SHP77 (cell line): ENCODE measurements around the gene SPDYA.
"Not testable (repeated sequence)": the region's sequence is repeated elsewhere in the genome, so short reads cannot be mapped to it uniquely, and the experiment has no call there.

Source experiments
- DNase-seq, 2 experiments: peaks; one replicate each; lab custom pipeline; 2025; lab: John Stamatoyannopoulos, UW

SPDYA gene

DNA sequence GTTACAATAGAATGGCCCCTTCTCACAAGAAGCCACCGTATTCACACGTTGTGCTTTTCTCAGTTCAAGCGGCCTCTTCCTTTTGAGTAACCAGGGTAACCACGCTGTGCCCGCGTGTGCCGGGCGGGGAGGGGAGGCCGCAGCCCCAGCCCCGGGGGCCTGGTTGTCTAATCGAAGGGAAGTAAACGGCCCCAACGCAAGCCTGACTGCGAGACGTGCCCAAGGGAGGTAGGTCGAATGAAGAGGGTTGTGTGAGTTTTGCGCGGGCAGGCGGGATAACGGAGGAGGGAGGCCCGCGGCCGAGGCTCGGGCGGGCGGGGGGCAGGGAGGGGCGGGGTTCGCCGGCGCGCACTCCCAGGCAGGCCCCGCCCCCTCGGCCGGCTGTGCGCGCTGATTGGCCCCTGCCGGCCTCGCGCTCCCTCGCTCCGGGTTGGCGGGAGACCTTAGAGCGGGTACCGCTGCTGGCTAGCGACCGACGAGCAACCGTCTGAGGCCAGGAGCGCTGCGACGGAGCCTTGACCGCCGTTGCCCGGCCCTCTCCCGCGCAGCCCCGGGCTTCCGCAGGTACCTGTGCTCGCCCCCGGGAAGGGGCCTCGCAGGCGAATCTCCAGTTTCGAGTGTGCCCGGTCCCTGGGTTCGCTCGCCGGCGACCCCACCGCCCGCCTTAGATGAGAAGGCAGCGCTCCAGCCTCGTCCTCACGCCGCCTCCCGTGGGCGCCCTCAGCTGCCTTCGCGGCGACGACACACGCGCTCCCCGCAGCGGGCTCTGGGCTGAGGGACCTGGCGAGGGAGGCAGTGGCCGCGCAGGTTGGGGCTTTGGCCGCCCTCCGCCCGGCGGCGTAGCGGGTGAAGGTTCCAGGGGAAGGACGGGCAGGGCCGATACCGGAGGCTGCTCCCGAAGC lies at the start of gene SPDYA:
SPDYA (plus strand) TSS at position 451 of the 902 bp plus-strand sequence. CDS start 5,181 bp downstream, outside the sequence.
- no peak for DNase-seq

DNA sequence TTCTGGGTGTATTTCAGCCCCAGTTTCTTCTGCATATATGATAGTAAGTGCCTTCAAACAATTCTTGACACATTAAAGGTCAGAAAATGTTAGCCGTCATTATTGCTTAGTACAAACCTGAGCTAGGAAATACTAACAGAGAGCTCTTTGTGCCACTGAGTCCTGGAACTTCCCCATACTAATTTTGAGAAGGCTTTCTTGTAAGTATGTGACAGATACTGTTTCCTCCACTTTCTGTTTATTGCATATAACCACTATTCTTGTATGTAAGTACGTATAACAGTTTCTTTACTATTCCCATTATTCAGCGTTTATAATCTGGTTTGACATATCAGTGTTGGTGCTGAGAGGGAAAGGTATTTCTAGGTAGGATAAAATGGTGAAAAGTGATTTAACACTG lies 49.2 kb upstream of the SPDYA start:
- DNase-seq = no peak

DNA sequence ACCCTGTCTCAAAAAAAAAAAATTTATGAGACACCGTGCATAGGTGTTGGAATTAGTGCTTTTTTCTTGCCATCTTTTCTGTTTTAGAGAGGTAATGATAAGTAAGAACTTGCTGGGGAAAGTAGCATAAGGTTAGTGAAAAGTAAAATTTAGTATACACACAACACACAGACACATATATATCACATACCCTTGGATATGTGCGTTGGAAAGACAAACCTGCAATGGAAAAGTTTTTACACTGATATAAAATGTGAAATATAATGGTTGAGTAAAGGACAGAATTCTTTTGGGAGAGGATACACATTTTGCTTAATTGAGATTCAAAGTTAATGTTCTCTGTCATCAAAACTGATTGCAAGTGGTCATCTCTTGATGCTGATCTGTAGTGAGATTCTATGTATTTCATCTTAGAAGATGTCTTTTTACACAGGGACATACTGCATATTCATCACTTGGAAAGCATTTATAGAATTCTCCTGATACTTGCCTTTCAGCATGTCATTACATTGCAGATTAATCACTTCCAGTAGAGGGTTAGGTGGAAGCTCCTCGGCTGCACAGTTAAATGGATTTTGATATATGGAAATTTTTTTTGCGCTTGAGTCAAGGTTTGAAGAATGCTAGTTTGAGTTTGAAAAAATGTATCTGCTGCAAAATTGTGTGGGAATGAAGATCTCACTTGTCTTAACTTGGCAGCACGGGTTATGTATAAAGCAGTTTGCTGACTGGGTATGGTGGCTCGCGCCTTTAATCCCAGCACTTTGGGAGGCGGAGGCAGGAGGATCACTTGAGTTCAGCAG lies 45.5 kb upstream of the SPDYA start:
- DNase-seq = no peak

DNA sequence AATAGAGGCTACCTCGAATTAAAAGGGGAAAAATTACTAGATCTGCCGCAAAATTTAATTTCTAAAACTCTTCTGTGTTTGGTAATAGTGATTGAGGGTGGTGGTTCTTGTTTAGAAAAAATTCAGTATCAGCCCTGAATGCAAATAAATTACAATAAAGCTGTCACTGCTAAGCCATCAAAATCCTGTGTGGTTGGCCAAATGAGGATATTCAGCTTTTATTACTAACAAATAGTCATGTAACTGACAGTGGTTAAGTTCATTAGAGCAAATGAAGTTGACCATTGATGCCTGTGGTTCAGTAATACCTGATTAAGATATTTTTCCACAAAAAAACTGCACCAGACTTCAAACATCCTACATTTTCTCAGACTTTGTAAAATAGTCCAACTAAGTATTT lies 44.6 kb upstream of the SPDYA start:
- DNase-seq = no peak

DNA sequence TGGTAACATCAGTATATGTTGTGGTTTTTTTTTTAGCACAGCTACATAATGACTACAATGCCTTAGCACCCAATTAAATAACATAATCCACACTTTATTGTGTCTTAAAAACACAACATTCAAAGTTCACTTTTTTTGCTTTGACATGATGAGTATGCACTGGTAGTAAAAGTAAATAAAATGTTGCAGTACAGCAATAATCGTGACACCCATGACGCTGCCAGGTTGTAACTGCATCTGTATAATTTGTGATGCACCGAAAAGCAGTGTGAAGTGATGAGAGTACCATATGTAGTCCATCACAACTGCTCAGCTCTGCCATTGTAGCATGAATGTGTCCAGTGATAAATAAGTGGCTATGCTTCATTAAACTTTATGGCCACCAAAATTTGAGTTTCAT lies 43.3 kb upstream of the SPDYA start:
- DNase-seq = no peak

DNA sequence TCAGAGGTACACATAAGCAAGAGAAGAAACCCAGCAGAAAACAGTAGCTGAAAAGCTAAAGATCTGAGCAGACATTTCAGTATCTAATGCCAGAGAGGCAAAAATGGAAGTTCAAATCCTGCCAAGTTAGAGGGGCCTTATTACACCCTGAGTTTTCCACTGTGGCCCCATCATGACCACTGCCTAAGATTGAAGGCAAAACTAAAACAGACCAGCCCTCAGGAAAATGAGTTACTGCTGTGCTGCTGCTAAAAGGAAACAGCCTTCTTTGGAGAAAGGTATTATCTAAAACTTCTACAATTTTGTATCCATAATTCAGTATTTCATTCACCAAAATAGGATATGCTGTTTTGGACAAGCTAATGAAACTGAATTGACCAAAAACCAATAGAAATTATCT lies 42.2 kb upstream of the SPDYA start:
- no peak for DNase-seq

DNA sequence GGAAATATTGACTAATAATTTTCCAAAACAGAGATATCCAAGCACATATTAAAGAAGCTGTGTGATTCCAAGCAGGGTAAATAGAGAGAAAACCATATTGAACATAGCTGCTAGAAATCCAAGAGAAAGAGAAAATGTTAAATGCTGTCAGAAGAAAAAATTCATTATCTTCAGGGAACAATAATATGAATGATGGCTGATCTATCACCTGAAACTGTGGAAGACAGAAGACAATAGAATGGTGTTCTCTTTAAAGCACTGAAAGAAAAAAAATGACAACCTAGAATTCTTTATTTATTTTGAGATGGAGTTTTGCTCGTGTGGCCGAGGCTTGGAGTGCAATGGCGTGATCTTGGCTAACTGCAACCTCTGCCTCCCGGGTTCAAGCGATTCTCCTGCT lies 41.7 kb upstream of the SPDYA start:
- no peak for DNase-seq

DNA sequence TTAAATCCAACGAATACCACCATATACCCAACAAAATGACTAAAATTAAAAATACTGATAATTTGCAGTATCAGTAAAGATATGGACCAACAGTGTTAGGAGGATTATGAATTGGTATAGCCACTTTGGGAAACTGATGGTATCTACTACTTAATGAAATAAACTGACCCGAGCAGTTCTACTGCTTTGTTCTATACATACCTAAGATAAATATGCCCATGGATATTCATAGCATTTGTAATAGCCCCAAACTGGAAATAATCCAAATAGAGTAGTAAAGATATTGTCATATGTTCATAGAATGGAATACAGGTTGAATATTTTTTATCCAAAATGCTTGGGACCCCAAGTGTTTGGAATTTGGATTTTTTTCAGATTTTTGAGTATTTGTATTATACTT lies 38.3 kb upstream of the SPDYA start:
- no peak for DNase-seq

DNA sequence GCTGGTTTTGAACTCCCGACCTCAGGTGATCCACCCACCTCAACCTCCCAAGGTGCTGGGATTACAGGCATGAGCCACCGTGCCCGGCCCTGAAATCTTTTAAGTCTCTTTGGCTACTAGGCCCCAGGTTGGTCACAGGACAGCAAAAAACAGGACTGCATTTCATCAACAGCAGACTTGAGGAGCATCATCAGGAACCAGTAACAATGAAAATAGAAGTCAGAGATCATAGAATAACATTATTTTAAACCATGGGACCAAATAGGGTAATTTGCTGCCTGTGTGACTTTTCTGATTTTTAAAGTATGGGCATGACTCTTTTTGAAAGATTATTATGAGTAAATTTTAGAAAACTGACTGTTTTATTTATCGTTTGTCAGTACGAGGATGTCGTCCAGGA lies 34.2 kb upstream of the SPDYA start:
- no peak for DNase-seq

DNA sequence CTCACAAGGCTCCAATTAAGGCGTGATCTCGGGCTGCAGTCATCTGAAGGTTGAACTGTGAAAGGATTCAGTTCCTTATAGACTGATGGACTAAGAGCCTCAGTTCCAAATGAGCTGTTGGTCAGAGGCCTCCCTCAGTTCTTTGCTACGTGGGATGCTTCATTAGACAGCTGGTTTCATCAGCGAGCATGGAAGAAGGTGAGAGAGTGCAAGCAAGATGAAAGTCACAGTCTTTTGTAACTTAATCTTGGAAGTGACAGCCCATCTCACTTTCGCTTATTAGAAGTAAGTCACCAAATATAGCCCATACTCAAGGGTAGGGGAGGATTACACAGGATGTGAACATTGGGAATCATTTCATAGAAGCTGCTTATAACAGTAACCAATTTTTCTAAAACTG lies 32.2 kb upstream of the SPDYA start:
- no peak for DNase-seq

DNA sequence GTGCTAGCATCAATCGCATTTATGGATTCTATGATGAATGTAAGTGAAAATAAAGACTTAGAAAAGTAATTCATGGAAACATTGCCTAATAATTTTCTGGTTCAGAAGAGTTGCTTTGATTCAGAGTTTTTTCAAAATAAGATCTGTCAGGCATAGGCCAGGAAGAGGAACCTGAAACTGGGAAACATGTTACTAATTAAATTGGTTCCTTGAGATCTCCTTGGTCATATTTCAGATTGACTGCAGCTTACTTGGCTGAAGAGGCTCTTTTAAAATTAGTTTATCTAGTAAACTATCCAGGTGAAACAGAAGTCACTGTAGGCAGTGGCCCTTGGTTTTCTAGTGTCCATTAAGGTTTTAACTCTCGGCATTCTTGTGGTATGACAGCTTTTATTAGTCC lies 31.6 kb upstream of the SPDYA start:
- DNase-seq = no peak

DNA sequence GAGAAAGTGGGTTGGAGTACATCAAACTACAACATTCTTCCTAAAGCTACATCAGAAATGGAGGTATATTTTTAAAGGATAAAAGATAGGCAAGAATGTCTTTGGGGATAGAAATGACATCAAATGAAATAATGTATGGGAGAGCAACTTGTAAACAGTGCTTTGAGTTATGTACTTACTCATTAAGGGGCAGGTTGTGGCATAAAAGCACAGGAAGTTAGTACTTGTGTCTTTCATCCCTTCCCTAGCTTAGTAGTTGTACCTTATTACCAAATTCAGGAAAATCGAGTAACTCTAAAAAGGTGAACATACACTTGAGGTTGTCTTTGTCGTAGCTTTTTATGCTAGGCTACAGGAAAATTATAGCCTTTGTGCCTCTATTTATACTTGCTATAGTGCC lies 30.1 kb upstream of the SPDYA start:
- DNase-seq = no peak

DNA sequence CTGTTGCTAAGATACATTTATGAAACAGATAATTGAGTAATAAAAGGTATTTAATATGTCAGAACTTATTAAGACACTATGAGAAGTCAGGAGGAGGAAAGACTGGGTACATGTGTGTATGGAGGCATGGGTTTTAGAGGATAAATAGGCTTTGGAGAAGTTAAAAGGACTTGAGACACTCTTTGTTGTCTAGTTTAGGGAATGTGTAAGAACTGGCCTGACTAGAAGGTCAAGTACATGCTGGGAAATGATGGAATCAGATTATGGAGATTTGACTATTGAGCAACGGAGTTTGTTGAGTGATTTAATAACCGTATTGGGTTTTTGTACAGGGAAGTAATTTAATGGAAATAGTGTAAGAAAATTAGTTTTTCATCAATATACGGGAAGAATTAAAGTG lies 28.2 kb upstream of the SPDYA start:
- DNase-seq = no peak

DNA sequence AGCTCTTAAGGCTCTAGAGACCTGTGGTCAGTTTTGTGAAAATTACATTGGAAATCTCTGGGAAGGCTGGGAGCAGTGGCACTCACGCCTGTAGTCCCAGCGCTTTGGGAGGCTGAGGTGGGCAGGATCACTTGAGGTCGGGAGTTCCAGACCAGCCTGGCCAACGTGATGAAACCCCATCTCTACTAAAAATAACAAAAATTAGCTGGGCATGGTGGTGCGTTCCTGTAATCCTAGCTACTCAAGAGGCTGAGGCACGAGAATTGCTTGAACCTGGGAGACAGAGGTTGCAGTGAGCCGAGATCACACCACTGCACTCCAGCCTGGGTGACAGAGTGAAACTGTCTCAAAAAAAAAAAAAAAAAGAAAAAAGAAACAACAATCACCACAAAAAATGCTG lies 26.1 kb upstream of the SPDYA start:
- not testable (repeated sequence) for DNase-seq

DNA sequence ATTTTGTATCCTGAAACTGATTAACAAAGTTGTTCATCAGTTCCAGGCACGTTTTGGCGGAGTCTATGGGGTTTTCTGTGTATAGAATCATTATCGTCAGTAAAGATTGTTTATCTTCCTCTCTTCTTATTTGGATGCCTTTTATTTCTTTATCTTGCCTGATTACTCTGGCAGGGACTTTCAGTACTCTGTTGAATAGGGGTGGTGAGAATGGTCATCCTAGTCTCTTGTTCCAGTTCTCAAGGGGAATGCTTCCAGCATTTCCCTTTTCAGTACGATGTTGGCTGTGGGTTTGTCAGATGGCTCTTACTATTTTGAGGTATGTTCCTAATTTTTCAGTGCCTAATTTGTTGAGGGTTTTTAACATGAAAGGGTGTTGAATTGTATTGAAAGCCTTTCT lies 14.0 kb upstream of the SPDYA start:
- DNase-seq = no peak

DNA sequence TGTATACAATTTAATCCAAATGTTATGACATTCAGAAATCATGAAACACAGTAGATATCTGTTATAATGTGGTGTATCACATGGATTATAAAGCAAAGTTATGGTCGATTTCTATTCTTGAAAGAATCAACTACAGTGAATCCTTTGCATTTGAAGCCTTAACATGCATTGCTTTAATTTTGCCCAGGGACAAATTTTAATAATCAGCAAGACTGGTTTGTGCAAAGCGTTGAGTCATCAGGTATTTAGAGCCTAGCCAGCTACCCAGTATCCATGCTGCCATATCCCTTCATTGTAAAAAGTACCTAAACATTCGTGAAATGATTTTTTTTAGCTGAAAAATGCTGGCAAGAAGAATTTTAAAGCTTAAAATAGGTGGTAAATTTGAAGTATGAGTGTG lies 8.9 kb upstream of the SPDYA start:
- DNase-seq = no peak

DNA sequence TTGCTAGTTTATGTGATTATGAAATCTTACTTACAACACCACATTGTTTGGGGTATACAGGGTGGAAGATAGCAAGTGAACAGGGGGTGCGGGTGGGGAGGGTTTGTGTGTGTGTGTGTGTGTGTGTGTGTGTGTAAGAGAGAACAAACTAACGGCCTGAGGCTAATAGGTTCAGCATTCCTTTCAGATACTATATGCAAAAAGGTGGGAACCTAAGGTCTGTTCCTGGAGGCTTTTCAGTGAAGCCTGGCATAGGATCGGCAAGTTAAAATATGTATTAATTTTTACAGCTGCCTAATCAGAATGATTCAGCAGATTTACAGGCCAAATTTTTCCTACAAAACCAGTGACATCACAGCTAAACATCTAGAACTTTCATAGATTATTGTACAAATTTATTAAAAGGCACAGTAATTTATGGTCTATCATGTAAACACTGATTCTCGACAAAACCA lies 7.6 kb upstream of the SPDYA start:
- no peak for DNase-seq

DNA sequence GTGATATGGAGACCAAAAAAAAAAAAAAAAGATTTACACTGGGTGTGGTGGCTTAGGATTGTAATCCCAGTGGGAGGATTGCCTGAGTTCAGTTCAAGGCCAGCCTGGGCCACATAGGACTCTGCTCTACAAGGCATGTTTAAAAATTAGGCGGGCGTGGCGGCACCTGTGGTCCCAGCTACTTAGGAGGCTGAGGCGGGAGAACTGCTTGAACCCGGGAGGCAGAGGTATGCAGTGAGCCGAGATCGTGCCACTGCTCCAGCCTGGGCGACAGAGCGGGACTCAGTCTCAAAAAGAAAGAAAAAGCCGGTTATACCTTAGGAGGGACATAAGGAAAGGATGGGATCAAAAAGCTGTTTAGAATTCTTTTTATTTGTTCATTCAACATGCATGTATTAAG lies 707 bp upstream of the SPDYA start:
- no peak for DNase-seq

DNA sequence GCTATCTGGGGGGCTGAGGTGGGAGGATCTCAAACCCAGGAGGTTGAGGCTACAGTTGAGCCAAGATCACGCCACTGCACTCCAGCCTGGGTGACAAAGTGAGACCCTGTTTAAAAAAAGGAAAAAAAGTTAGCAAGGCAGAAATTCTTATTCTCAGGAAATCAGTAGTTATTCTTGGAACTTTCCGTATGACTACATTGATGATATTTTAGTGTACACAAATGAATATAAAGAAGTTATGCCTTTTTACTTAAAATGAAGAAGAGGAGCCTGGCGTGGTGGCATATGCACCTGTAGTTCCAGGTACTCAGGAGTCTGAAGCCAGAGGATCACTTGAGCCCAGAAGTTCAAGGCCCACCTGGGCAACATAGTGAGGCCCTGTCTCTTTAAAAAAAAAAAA lies 7.4 kb downstream of the SPDYA start:
- no peak for DNase-seq

DNA sequence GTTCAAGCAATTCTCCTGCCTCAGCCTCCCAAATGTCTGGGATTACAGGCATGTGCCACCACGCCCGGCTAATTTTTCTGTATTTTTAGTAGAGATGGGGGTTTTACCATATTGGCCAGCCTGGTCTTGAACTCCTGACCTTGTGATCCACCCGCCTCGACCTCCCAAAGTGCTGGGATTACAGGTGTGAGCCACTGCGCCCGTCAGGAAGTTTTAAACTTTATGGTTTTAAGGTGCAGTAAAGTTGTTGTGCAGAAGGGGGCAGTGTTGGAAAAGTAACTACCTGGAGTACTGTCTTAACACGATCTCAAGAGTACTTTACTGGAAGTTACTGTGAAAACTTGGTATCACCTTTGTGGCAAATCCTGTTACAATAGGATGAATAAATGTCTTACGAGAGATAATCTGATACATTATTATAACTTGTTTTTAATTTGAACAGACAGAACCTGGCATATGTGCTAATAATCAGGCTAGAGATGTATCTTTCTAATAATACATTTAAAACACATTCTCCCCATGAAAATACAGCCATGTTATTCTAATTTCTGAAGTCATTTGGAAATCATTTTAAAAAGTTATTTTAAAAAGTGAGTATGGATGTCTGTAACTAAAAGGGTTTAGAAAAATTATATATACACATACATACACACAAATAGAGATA lies 10.8 kb downstream of the SPDYA start:
- peak; percentile 15 to 52 for DNase-seq

DNA sequence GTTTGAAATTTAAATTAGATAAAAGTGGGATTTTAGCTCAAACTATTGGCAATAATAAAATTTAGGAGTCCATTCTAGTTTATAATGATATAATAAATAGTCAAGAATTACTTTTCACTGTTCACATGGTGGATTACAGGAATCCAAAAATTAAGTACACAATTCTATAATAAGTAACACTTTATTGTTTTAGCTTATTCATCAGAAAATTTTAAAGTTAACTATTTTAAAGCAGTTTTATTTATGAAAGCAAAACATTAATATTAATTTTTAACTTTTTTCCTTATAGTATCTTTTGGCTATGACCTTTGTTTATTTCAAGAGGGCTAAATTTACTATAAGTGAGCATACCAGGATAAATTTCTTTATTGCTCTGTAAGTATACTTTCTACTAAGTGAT lies 11.4 kb downstream of the SPDYA start:
- no peak for DNase-seq

DNA sequence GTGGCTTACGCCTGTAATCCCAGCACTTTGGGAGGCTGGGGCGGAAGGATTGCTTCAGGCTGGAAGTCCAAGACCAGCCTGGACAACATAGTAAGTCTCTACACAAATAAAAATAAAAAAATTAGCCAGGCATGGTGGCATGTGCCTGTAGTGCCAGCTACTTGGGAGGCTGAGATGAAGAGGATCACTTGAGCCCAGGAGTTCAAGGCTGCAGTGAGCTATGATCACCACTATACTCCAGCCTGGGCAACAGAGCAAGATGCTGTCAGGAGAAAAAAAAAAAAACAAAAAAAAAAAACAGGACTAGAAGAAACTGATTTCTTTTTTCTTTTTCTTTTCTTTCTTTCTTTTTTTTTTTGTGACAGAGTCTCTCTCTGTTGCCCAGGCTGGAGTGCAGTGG lies 13.6 kb downstream of the SPDYA start:
- no peak for DNase-seq

DNA sequence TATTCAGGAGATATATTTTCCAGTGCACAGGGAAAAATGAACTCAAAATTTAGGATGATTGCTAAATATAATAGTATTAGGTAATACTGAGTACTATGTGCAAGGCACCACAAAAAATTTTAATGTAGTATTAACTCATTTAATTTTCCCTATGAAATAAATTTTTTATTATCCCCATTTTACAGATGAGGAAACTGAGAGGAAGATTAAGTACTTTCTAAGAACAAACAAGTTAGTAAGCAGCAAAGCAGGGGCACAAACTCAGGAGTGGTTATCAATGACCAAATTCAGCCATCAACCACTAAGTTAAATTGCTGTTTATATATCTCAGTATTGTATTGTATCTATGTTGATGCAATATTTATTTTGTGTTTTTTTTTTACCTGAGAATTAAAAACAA lies 14.2 kb downstream of the SPDYA start:
- no peak for DNase-seq
